ENCODE measurements around the gene HOXB5.

The HOXB5 gene

GRCh38 chr17:48639982-48640857, 46.6 kb upstream of the HOXB5 start:
- no peak for TF ChIP-seq CTCF (IDR thresholded peaks at IDR 0.05; ENCODE audit: low read depth, low read length)
- in situ Hi-C loops (cut with HindIII; ENCODE audit: low sequenced_read_pairs), result no loop called here
- no peak for DNase-seq (ENCODE audit: low read depth, low spot score)
- no peak overlapping the region for H3K4me3 ChIP-seq (ENCODE audit: low read depth, low read length)

GRCh38 chr17:48639136-48639535, 45.6 kb upstream of the HOXB5 start:
- in situ Hi-C loops (cut with HindIII; ENCODE audit: low sequenced_read_pairs), result no loop called here
- TF ChIP-seq CTCF (IDR thresholded peaks at IDR 0.05; ENCODE audit: low read depth, low read length), result no peak
- DNase-seq (ENCODE audit: low read depth, low spot score), result no peak
- H3K4me3 ChIP-seq (ENCODE audit: low read depth, low read length), result no peak overlapping the region

- no peak for TF ChIP-seq CTCF (IDR thresholded peaks at IDR 0.05; ENCODE audit: low read depth, low read length)
- in situ Hi-C loops (cut with HindIII; ENCODE audit: low sequenced_read_pairs), result no loop called here
- no peak overlapping the region for H3K4me3 ChIP-seq (ENCODE audit: low read depth, low read length)
- peak; percentile 89 for DNase-seq (ENCODE audit: low read depth, low spot score)
These were observed 44.0 kb upstream of the HOXB5 start for GRCh38 chr17:48637323-48638260.

GRCh38 chr17:48636177-48637018, 42.8 kb upstream of the HOXB5 start:
- in situ Hi-C loops (cut with HindIII; ENCODE audit: low sequenced_read_pairs), result no loop called here
- no peak overlapping the region for H3K4me3 ChIP-seq (ENCODE audit: low read depth, low read length)
- peak; percentile 78 for TF ChIP-seq CTCF (IDR thresholded peaks at IDR 0.05; ENCODE audit: low read depth, low read length)
- DNase-seq (ENCODE audit: low read depth, low spot score), result peak; percentile 85

GRCh38 chr17:48634493-48635208, 41.1 kb upstream of the HOXB5 start:
- TF ChIP-seq CTCF (IDR thresholded peaks at IDR 0.05; ENCODE audit: low read depth, low read length), result no peak
- no peak for DNase-seq (ENCODE audit: low read depth, low spot score)
- in situ Hi-C loops (cut with HindIII; ENCODE audit: low sequenced_read_pairs), result no loop called here
- no peak overlapping the region for H3K4me3 ChIP-seq (ENCODE audit: low read depth, low read length)
